ENCODE results near the gene GRHL1. TPM values are rescaled to one million over a fixed set of nuclear protein-coding genes. Genes with fewer than 3 reads are reported as not detected.
A peak's percentile ranks its signal among the peaks of the same experiment; 100 is the strongest.

GRHL1 gene
- total RNA-seq, 6 experiments from 2014 or later = 3.5 to 11.2 (median 6.2) TPM

DNA sequence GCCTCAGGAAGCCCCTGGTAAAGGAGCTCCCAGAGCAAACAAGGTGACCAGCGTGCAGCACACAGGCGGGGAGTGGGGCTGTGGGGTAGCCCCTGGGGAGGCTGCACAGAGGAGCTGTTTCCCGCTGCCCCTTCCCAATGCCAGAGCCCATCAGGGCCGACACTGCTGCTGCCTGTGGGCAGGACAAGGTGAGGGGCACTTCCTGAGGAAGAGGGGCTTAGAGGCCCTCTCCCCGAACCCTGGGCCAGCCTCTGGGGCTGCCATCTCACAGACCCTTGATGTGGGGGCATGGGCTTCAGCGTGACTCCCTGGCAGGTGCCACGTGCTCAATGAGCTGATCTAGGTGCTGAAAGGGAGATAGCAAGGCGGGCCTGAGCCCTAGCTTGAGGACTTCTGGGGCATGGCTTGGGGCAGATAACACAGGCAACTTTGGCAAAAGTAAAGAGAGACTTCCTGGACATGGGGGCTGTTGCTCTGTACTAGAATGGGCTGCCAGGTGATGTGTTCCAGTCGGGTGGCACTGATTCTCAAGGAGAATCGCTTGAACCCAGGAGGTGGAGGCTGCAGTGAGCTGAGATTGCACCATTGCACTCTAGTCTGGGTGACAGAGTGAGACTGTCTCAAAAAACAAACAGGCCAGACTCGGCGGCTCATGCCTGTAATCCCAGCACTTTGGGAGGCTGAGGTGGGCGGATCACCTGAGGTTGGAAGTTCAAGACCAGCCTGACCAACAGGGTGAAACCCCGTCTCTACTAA, 81.9 kb downstream of the GRHL1 start:
- Histone ChIP-seq H3K27me3 (no peaks in the 10 kb centered on the region), H3K4me3 (no peak overlapping the region), H3K4me1 (peaks cover 0 to 29% (median 17%) of the 10 kb centered on the region in 4 donors), H3K9me3 (no peaks in the 10 kb centered on the region), H3K27ac (no peak overlapping the region), H3K36me3 (no peaks in the 10 kb centered on the region)
- no peak for TF ChIP-seq POLR2A (IDR thresholded peaks at IDR 0.05)
- TF ChIP-seq CTCF (IDR thresholded peaks at IDR 0.05) = no peak
- no peak for ATAC-seq
- 40% methylated on average over 4 of the region's 14 CpGs for whole genome bisulfite sequencing (ENCODE audit: insufficient coverage, low coverage, low lambda C conversion rate, missing lambda C conversion rate)
- intact Hi-C loops (cut with DNase I) = no loop called here
- DNase-seq = peak in 1 of 3 donors; percentile 51

- Histone ChIP-seq H3K9me3 (no peaks in the 10 kb centered on the region), H3K36me3 (no peaks in the 10 kb centered on the region), H3K4me3 (no peak overlapping the region), H3K27me3 (no peaks in the 10 kb centered on the region), H3K27ac (no peak overlapping the region), H3K4me1 (peaks cover 0 to 29% (median 17%) of the 10 kb centered on the region in 4 donors)
- ATAC-seq (no peak), DNase-seq (peak in 1 of 3 donors; percentile 2)
- TF ChIP-seq POLR2A (IDR thresholded peaks at IDR 0.05) (no peak), CTCF (IDR thresholded peaks at IDR 0.05) (no peak)
- intact Hi-C loops (cut with DNase I) = no loop called here
- 65% methylated on average over 11 of the region's 12 CpGs for WGBS (ENCODE audit: insufficient coverage, low coverage, low lambda C conversion rate, missing lambda C conversion rate)
These were observed 83.0 kb downstream of the GRHL1 start for GRCh38 chr2:10034333-10035052.

DNA sequence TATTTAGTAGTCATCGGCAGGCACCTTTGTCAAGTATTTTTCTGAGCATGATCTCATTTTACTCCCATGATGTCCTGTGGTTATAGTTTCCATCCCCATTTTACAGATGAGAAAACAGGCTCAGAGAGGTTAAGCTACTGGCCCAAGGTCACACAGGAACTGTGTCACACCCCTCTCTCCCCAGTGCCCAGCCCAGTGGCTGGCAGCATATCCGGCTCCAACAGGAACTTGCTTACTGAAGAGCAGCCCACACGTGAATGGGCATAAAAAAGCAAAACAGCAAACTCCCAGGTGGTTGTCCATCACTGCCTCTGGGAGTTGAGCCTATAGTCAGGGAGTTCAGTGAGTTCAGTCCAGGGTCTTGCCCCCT, 83.5 kb downstream of the GRHL1 start:
- H3K27me3 ChIP-seq = no peaks in the 10 kb centered on the region
- WGBS (ENCODE audit: insufficient coverage, low coverage, low lambda C conversion rate, missing lambda C conversion rate) = 58% methylated on average over 2 of the region's 3 CpGs
- no peaks in the 10 kb centered on the region for H3K9me3 ChIP-seq
- no peak overlapping the region for H3K4me3 ChIP-seq
- TF ChIP-seq POLR2A (IDR thresholded peaks at IDR 0.05) (no peak), CTCF (IDR thresholded peaks at IDR 0.05) (no peak)
- H3K27ac ChIP-seq = peak overlapping the region in 1 of 3 donors; percentile 80
- H3K36me3 ChIP-seq = no peaks in the 10 kb centered on the region
- DNase-seq (peak in 1 of 3 donors; percentile 21), ATAC-seq (no peak)
- H3K4me1 ChIP-seq = peaks cover 0 to 34% (median 17%) of the 10 kb centered on the region in 4 donors
- intact Hi-C loops (cut with DNase I) = no loop called here

GRCh38 chr2:10035633-10036032, 84.1 kb downstream of the GRHL1 start:
- no peaks in the 10 kb centered on the region for H3K9me3 ChIP-seq
- TF ChIP-seq CTCF (IDR thresholded peaks at IDR 0.05) = no peak
- no peak for TF ChIP-seq POLR2A (IDR thresholded peaks at IDR 0.05)
- peak in 1 of 3 donors; percentile 40 for DNase-seq
- H3K4me3 ChIP-seq = no peak overlapping the region
- H3K36me3 ChIP-seq = no peaks in the 10 kb centered on the region
- ATAC-seq = peak; percentile 8 to 37 (median 24)
- WGBS (ENCODE audit: insufficient coverage, low coverage, low lambda C conversion rate, missing lambda C conversion rate) = 22% methylated on average over 2 of the region's 5 CpGs
- intact Hi-C loops (cut with DNase I) = no loop called here
- H3K27me3 ChIP-seq = no peaks in the 10 kb centered on the region
- peaks cover 0 to 40% (median 19%) of the 10 kb centered on the region in 4 donors for H3K4me1 ChIP-seq
- peak overlapping the region in 2 of 3 donors; percentile 68 to 80 for H3K27ac ChIP-seq
